Aorta (tissue), 5 donors: ENCODE measurements around the gene RHOT2. TPM values are rescaled to one million over a fixed set of nuclear protein-coding genes. Genes with fewer than 3 reads are reported as not detected.
A peak's percentile ranks its signal among the peaks of the same experiment; 100 is the strongest.

Source experiments
- ATAC-seq: fragments of 200-7000 bp; cut with Tn5 transposase; one replicate; pipeline ENCODE4 v1.9.1; 2022; ENCODE audit warnings: moderate library complexity; ENCODE audit not compliant: low FRiP score
- DNase-seq, 2 donors: peaks; one replicate each; pipeline ENCODE4 v3.0.0-alpha.2; 2020
- H3K27ac ChIP-seq, 2 donors: one replicate each; pipeline ENCODE4 v1.5.1; 2013; ENCODE audit warnings: low read length in 2 of 2, mild to moderate bottlenecking in 2 of 2, moderate library complexity in 2 of 2, control low read depth in 1 of 2, inconsistent platforms in 1 of 2, low read depth in 1 of 2
- H3K27me3 ChIP-seq, 2 donors: one replicate each; pipeline ENCODE4 v1.6.1; 2013; ENCODE audit warnings: control low read depth in 1 of 2, low read length in 1 of 2, mild to moderate bottlenecking in 1 of 2, moderate library complexity in 1 of 2; ENCODE audit not compliant: insufficient read depth in 2 of 2, control insufficient read depth in 1 of 2
- H3K36me3 ChIP-seq, 2 donors: one replicate each; pipeline ENCODE4 v1.6.1; 2013; ENCODE audit warnings: control low read depth in 1 of 2, low read length in 1 of 2, mild to moderate bottlenecking in 1 of 2; ENCODE audit not compliant: insufficient read depth in 2 of 2, control insufficient read depth in 1 of 2
- H3K4me1 ChIP-seq, 2 donors: one replicate each; pipeline ENCODE4 v1.6.1; 2013; ENCODE audit warnings: low read length in 2 of 2, control low read depth in 1 of 2, mild to moderate bottlenecking in 1 of 2, moderate library complexity in 1 of 2; ENCODE audit not compliant: insufficient read depth in 2 of 2, control insufficient read depth in 1 of 2
- H3K4me3 ChIP-seq, 2 donors: one replicate each; pipeline ENCODE4 v1.5.1; 2013; ENCODE audit warnings: low read length in 2 of 2, control low read depth in 1 of 2, mild to moderate bottlenecking in 1 of 2
- H3K9me3 ChIP-seq: one replicate; pipeline ENCODE4 v1.6.1; 2013; ENCODE audit warnings: mild to moderate bottlenecking, low read length; ENCODE audit not compliant: control insufficient read depth
- WGBS, 2 donors: extraction: QIAGEN DNeasy Blood & Tissue Kit; methylation state at CpG; one replicate each; pipeline ENCODE4 v1.1.7; 2013; 5-methylcytosine and 5-hydroxymethylcytosine counted together
- intact Hi-C, 2 donors: fragments of 100-400 bp; cut with DNase I; formaldehyde crosslinking; loops; one replicate each; pipeline versions ENCODE4 v1.14.2 to v1.15.0; 2022
- polyA plus RNA-seq, 2 donors: library from polyadenylated mRNA; stranded (reverse); fragments of 200-250 nt; gene quantifications; one replicate each; pipeline ENCODE4 v1.2.3, GENCODE V29; 2013
- total RNA-seq, 2 donors: library from RNA; stranded (reverse); fragmentation: NEBNext Ultra II Directional; extraction: Animal tissue kit (Norgen Biotek cat#: 25700); gene quantifications; one replicate each; pipeline ENCODE4 v1.2.1, GENCODE V29; 2021
- donor health status: healthy with polysubstance abuse.
- donor health status: Bipolar disorder and iron deficiency.
- donor health status: DM: no; HTN: no; CAD: no.
- donor health status: DM: no; HTN: no; CAD: no.
- donor health status: DM: yes; HTN: yes; CAD: no.

Gene RHOT2
- total and polyA plus RNA-seq, 4 donors = 27.4 to 356 (median 86.6) TPM

GRCh38 chr16:636206-637080 is 31.5 kb upstream of the RHOT2 start, which contains the start of gene METTL26:
METTL26 (minus strand) TSS chr16:636305; CDS start chr16:636290, 15 bp downstream.
- Histone ChIP-seq H3K27ac (peak within 1 kb of the TSS in 1 of 2 donors; percentile 89), H3K27me3 (no peaks in the 10 kb centered on the region), H3K4me3 (peak within 1 kb of the TSS; percentile 84 to 86), H3K4me1 (no peaks in the 10 kb centered on the region), H3K9me3 (no peaks in the 10 kb centered on the region), H3K36me3 (peaks cover 0 to 2% of the 10 kb centered on the region in 2 donors)
- peak; percentile 98 to 99 for DNase-seq
- WGBS, 2 donors = 0% methylated on average over 70 to 91 of the region's 91 CpGs
- intact Hi-C loops = loop anchor here in 1 of 2 donors (5.0 kb wide), 1 partner anchor 49 kb away; no protein-coding TSS in a partner anchor
- peak; percentile 93 for ATAC-seq

DNA sequence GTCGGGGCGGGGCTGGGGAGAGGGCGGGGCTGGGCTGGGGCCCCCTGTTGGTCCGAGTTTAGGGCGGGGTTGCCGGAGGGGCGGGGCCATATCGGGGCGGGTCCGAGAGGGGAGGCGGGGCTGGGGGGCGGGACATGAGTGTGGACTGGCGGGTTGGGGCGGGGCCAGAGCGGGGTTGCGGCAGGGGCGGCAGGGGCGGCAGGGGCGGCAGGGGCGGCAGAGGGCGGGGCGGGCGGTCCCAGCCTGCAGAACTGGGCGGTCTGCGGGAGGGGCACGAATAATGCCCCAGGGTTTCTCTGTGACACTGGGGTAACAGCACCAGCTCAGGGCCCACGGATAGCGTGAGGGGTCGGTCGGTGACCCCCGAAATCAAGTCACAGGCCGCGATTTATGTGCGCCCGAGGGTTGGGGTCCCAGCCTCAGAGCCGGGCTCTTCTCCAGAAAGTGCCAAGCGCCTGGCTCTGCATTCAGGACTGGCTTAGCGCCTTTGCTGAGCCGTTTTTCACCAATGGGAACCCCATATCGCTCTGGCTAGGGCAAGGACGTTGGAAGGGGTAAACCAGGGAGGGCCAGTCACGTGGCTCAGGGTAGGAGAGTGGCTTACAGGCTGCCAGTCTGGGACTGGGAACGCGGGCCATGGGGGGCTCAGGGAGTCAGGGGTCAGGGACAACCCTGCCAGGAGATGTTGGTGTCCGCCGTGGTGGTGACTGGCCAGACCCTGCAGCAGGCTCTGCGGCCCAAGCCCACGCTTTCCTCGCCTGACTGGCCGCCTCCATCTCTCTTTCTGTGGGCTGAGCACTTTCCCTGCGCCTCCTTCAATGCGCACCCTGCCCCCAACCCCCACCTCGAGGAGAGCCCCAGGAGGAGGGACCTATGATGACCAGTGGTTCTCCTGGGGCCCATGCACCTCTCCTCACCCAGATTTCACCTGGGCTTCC is 30.6 kb upstream of the RHOT2 start:
- 15 to 18% methylated on average over 33 to 53 of the region's 53 CpGs for WGBS, 2 donors
- ATAC-seq (peak; percentile 92), DNase-seq (peak; percentile 93 to 97)
- Histone ChIP-seq H3K36me3 (peaks cover 0 to 2% of the 10 kb centered on the region in 2 donors), H3K27ac (peak overlapping the region in 1 of 2 donors; percentile 43), H3K4me3 (peak overlapping the region; percentile 84 to 86), H3K4me1 (no peaks in the 10 kb centered on the region), H3K27me3 (no peaks in the 10 kb centered on the region), H3K9me3 (no peaks in the 10 kb centered on the region)
- intact Hi-C loops = loop anchor here in 1 of 2 donors (5.0 kb wide), 1 partner anchor 50 kb away; no protein-coding TSS in a partner anchor

GRCh38 chr16:638034-638543 is 29.8 kb upstream of the RHOT2 start:
- Histone ChIP-seq H3K27ac (no peak overlapping the region), H3K27me3 (no peaks in the 10 kb centered on the region), H3K9me3 (no peaks in the 10 kb centered on the region), H3K4me1 (no peaks in the 10 kb centered on the region), H3K36me3 (peaks cover 0 to 2% of the 10 kb centered on the region in 2 donors), H3K4me3 (no peak overlapping the region)
- 87 to 89% methylated on average over 14 to 15 of the region's 15 CpGs for WGBS, 2 donors
- intact Hi-C loops = loop anchor here in 1 of 2 donors (5.0 kb wide), 1 partner anchor 51 kb away; no protein-coding TSS in a partner anchor
- DNase-seq = no peak
- no peak for ATAC-seq

- Histone ChIP-seq H3K27ac (no peak overlapping the region), H3K4me3 (no peak overlapping the region), H3K4me1 (no peaks in the 10 kb centered on the region), H3K27me3 (no peaks in the 10 kb centered on the region), H3K9me3 (no peaks in the 10 kb centered on the region), H3K36me3 (no peaks in the 10 kb centered on the region)
- no peak for ATAC-seq
- intact Hi-C loops = loop anchor here in 1 of 2 donors (5.0 kb wide), 1 partner anchor 52 kb away; no protein-coding TSS in a partner anchor
- 82 to 85% methylated on average over 9 of the region's 9 CpGs for WGBS, 2 donors
- DNase-seq = no peak
Measured at GRCh38 chr16:638836-639235, 29.1 kb upstream of the RHOT2 start.

- H3K36me3 ChIP-seq = no peaks in the 10 kb centered on the region
- 92% methylated on average over 5 of the region's 5 CpGs for WGBS, 2 donors
- ATAC-seq (no peak), DNase-seq (no peak)
- no peaks in the 10 kb centered on the region for H3K4me1 ChIP-seq
- intact Hi-C loops = no loop called here
- H3K27me3 ChIP-seq = no peaks in the 10 kb centered on the region
- H3K27ac ChIP-seq = no peak overlapping the region
- no peaks in the 10 kb centered on the region for H3K9me3 ChIP-seq
- no peak overlapping the region for H3K4me3 ChIP-seq
Measured at GRCh38 chr16:640614-641013, 27.3 kb upstream of the RHOT2 start.

GRCh38 chr16:641326-642188 is 26.4 kb upstream of the RHOT2 start, which contains the start of gene MCRIP2:
MCRIP2 (plus strand) TSS chr16:641828; CDS start chr16:641992, 164 bp downstream.
- peak within 1 kb of the TSS in 1 of 2 donors; percentile 26 for H3K27ac ChIP-seq
- peak within 1 kb of the TSS; percentile 46 to 80 for H3K4me3 ChIP-seq
- no peaks in the 10 kb centered on the region for H3K4me1 ChIP-seq
- peak; percentile 65 for ATAC-seq
- no peaks in the 10 kb centered on the region for H3K27me3 ChIP-seq
- H3K9me3 ChIP-seq = no peaks in the 10 kb centered on the region
- no peaks in the 10 kb centered on the region for H3K36me3 ChIP-seq
- intact Hi-C loops = no loop called here
- WGBS, 2 donors = 2% methylated on average over 43 to 81 of the region's 81 CpGs
- DNase-seq = peak; percentile 93

DNA sequence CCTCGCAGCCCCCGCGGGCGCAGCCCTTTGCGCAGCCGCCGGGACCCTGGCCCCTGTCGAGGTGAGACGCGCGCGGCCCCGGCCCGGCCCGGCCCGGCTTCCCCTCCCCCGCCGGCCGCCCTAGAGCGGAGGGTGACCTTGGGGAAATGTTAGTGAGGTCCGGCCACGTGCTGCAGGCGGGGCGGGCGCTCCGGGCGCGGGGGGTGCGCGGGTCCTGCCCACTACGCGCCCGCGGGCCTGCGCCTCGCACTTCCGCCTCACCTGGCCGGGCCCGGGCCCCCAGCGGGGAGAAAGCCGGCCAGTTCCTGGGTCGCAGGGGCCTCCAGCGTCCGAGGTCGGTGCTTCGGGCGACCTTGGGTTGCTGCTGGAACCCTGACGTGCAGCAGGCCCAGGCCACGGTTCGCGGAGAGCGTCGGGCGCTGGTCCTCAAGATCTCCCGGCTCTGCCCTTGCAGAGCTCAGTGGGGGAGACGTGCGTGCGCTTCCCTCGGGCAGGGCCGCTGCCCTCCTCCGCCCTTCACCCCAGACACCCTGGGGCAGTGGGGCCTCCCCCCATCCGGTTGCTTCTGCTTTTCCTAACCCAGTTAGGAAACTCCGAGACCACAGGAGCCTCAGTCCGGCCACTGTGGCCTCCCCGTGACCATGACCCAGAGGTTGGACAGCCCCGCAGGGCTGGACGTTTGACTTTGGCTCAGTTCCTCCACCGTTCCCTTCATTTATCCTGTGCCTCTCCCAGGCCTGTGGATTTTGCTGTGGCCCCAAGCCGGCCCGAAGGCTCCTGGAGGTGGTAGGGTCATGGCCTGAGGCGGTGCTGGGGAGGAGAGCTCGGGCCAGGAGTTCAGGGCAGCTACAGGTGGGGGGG is 25.5 kb upstream of the RHOT2 start:
- Histone ChIP-seq H3K9me3 (no peaks in the 10 kb centered on the region), H3K4me1 (no peaks in the 10 kb centered on the region), H3K27ac (no peak overlapping the region), H3K4me3 (peak overlapping the region; percentile 46 to 80), H3K27me3 (no peaks in the 10 kb centered on the region), H3K36me3 (no peaks in the 10 kb centered on the region)
- intact Hi-C loops = no loop called here
- DNase-seq = peak in 1 of 2 donors; percentile 79
- ATAC-seq = no peak
- WGBS, 2 donors = 7 to 14% methylated on average over 56 to 72 of the region's 72 CpGs
